RCC 7860 (cell line): Measurements from ENCODE around the gene KLB.
"Not testable (repeated sequence)": the region's sequence is repeated elsewhere in the genome, so short reads cannot be mapped to it uniquely, and the experiment has no call there.

Experiments used
- DNase-seq: peaks from one replicate; pipeline ENCODE4 v3.0.0-alpha.2; 2015; ENCODE audit warnings: low spot score
- FAIRE-seq: peaks from 2 replicates; lab custom pipeline; 2012; peaks lifted over from hg19 to GRCh38; lab: Jason Lieb, UNC

KLB gene

DNA sequence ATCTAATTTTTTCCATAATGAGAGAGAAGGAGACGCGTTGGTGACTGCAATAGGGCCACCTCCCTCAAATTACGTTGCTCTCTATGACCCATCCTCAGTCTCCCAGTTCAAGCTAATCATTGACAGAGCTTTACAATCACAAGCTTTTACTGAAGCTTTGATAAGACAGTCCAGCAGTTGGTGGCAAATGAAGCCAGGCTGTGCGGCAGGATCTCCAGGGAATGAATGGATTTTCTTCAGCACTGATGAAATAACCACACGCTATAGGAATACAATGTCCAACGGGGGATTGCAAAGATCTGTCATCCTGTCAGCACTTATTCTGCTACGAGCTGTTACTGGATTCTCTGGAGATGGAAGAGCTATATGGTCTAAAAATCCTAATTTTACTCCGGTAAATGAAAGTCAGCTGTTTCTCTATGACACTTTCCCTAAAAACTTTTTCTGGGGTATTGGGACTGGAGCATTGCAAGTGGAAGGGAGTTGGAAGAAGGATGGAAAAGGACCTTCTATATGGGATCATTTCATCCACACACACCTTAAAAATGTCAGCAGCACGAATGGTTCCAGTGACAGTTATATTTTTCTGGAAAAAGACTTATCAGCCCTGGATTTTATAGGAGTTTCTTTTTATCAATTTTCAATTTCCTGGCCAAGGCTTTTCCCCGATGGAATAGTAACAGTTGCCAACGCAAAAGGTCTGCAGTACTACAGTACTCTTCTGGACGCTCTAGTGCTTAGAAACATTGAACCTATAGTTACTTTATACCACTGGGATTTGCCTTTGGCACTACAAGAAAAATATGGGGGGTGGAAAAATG, at the start of gene KLB:
Gene KLB (plus strand): TSS at position 168 of the 821 bp plus-strand sequence. CDS start 20 bp downstream, at position 188.
- FAIRE-seq (no peak), DNase-seq (peak; percentile 29)

DNA sequence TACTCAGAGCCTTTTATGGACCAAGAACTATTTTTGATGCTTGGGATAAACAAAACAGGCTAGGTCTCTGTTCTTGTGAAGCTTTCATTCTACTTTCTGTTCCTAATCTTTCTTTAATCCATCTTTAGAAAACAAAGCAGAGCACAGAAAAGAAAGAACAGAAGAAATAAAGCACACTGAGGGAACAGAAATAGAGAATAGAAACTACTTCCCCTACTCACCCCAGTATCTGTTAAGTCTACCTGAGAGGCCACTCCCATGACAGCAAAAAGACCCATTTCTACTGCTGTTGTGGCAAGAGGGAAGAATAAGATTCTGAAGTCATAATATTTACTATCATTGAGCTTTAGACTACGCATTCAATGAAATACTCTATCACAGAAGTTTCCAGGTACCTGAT, 49.7 kb upstream of the KLB start:
- DNase-seq: no peak
- no peak for FAIRE-seq

DNA sequence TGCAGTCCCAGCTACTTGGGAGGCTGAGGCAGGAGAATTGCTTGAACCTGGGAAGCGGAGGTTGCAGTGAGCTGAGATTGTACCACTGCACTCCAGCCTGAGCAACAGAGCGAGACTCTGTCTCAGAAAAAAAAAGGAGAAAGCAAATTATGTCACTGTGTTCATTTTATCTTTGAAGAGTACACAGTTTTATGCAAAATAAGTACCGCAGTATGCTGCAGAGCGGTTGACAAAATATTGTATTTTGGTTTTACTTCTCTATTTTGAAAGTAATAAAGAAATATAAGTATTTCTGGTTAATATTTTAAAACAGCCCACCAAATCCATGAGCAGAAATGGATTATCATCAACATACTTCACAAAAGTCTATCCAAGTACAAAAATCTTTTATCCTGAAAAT, 46.1 kb upstream of the KLB start:
- not testable (repeated sequence) for DNase-seq, FAIRE-seq

DNA sequence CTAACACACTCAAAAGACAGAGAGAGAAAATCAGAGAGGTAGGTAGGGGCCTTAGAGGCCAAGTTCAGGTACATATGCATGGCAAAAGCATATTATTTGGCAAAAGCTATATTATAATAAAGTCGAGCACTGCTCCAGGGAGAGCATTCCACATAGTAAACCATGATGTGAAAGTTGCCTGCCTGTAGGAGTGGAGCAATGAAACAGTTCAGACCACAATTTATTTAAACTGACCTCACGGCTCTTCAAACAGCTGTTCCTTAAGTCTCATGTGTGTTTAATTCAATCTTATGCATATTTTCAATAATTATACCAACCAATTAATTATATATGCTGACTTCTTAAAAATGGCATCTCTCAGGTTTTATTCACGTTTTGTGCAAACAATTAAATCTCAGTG, 43.9 kb upstream of the KLB start:
- FAIRE-seq: no peak

DNA sequence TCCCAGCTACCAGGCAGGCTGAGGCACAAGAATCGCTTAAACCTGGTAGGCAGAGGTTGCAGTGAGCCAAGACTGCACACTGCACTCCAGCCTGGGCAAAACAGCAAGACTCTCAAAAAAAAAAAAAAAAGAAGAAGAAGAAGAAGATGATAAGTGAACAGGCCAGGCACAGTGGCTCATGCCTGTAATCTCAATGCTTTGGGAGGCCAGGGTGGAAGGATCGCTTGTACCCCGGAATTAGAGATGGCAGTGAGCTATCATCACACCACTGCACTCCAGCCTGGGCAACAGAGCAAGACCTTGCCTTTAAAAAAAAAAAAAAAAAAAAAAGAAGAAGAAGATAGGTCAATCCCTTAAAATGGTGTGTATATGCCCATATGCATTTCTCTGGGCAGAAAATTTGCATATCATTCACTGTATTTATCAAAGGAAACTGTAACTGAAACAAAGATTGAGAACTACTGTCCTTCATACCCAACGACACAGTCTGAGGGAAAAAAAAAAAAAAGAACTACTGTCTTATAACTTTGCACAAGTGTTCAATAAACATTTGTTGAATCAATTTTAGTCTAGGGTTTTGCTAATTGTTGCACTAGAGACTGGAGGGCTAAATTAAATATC, 42.8 kb upstream of the KLB start:
- no peak for FAIRE-seq
- no peak for DNase-seq

More for the DNA sequence above, 43.9 kb upstream of the KLB start:
- no peak for DNase-seq

DNA sequence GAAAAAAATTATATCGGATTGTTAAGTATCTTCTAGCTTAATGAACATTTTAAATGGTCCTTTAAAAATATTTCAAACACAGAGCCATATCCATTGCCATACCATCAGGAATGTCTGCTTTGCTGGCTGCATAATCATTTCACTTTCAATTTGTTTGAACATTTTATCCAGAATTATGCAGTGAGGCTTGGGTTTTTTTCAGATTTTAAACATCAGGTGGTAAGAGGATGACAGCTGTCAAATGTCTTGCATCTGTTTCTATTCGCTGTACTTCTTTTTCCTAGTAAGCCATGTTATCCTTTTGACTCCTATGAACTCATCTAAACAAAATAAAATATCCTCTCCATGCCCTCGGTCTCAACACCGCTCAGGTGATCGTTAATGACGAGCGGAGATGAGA, 41.4 kb upstream of the KLB start:
- no peak for FAIRE-seq

DNA sequence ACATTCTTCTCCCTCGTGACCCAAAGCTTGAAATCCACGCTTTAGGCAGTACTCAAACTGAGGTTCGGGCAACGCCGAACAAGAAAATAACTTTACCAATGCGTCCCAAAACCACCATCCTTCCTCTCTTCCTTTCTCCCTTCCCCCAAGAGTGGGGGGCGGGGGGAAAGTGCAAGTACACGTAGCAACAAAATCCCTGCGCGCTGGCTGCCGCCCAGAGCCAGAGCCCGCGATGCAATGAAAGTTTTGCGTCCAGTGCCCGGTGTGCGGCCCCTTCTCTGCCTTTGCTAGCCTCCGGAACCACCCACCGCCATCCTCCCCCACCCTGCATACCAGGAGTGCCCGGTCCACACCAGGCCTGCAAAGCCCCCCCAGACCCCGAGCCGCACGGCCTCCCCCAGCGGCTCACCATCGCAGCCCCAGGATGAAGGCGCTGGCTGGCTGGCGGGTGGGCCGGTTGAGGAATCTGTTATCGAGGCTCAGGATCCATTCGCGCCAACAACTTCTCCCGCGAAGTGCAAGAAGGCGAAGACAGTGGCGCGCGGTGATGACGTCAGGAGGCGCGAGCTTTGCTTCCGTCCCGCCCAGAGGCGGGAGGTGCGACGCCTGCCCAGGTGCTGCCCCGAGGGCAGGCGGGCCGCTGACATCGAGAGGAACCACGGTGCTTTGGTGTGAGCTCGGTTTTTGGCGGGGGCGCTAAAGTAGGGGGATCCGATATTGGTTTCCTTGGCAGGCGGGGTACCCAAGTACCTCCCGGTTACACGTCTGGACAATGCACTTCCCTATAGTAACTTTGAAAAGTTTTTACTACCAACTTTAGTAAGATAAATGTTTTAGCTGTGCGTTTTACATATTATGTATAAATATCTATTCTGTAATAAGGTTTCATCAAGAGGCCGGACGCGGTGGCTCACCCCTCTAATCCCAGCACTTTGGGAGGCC, 40.6 kb upstream of the KLB start, which contains the start of gene RFC1:
Gene RFC1 (minus strand): TSS at position 533 of the 942 bp plus-strand sequence. CDS start 121 bp downstream, at position 412.
- FAIRE-seq (no peak), DNase-seq (peak; percentile 70)

More for the DNA sequence above, 41.4 kb upstream of the KLB start:
- DNase-seq: no peak

DNA sequence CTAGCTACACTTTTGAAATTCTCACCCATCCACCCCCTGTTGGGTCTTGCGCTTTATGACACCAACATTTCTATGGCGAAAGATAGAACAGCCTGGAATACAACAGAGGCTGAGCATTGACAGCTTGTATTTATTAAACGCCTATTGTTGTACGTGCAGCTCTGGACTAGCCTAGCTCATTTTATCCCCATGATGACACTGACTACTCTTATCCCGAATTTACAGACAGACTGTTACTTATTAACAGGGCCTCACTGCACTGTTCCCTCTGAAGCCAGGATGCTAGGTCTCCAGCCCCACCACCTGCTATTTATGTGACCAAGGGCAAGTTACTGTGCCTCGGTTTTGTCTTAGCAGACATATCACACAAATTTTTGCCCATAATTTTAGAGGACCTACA, 39.6 kb upstream of the KLB start:
- no peak for FAIRE-seq
- no peak for DNase-seq

DNA sequence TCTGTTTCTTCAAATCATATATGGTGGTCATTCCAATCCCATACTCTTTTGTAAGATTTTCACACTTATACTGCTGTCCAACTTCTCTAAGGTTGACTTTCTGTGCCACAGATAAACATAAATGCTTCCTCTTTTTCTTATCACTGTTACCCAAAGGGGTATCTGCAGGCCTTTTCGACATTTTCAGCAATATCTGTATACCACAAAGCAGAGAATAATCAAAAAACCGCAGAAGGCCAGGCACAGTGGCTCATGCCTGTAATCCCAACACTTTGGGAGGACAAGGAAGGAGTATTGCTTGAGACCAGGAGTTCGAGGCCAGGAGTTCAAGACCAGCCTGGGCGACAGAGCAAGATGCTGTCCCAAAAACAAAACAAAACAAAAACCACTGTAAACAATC, 37.4 kb upstream of the KLB start:
- FAIRE-seq (no peak), DNase-seq (no peak)

DNA sequence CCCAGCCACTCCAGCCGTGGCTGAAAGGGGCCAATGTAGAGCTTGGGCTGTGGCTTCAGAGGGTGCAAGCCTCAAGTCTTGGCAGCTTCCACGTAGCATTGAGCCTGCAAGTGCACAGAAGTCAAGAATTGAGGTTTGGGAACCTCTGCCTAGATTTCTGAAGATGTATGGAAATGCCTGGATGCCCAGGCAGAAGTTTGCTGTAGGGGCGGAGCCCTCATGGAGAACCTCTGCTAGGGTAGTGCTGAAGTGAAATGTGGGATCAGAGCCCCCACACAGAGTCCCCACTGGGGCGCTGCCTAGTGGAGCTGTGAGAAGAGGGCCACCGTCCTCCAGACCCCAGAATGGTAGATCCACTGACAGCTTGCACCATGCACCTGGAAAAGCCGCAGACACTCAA, 35.5 kb upstream of the KLB start:
- not testable (repeated sequence) for DNase-seq, FAIRE-seq

DNA sequence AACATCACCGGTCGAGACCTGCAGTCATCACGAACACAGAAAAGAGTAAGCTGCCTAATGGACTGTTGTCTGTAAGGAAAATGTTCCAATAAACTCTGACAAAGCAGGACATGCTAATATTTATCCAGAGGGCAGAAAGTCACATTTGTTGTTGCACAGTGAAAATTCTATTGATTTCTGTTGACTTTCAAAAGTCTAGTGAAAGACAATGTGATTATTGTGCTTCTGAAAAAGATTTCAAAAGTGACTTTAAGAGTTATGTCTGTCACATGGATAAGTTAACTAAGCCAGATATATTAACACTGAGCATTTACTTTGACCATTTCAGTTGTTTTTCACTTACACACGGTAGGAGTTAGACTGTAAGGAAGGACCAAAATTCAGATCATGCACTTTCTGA, 31.3 kb upstream of the KLB start:
- no peak for FAIRE-seq
- no peak for DNase-seq

DNA sequence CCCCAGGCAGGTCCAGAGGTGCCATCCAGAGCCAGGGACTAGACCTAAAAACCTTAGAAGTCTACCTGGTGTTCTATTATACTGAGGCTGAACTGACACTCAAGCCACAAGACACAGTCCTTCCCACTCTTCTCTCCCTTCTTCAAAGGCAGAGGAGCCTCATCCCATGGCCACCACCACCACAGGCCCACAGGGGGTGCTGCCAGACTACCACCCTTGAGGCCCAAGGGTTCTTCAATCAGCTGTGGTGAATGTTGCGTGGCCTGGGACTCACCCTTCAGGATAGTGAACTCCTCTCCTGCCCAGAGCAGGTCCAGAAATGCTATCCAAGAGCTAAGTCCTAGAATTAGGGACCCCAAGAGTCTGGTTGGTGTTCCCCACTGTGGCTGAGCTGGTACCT, 23.0 kb upstream of the KLB start:
- FAIRE-seq (no peak), DNase-seq (no peak)

DNA sequence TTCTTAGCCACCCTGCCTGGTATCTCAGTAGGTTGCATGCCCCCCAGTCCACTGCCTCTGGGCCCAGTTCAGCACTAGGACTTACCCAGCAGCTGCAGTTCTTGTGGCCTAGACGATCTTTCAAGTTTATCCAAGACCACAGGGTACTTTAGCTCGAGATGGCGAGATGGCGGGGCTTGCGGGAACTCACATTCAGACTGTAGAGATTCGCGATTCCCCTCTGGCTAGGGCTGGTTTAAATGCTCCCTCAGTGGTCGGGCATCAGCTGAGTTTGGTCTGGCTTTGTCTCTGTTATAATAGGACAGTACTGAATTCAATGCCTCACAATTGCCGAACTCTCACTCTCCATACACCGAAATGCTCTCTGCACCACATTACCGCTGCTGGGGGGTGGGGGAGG, 22.2 kb upstream of the KLB start:
- FAIRE-seq: no peak

DNA sequence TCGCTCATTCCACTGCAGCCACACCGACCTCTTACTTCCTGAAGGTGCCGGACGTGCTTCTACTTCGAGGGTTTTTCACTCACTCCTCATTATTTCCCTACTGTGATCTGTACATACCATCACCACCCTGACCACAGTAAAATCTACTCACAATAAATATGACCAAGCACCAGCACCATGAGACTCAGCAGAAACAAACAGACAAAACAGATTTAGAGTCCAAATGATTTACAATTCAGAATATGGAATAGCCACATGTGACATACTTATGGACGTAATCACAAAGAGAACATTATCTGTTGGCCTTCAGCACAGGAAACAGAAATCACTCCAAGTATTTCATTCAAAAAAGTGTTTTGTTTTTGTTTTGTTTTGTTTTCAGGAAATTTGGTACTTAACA, 16.1 kb upstream of the KLB start:
- FAIRE-seq (no peak), DNase-seq (no peak)

More for the DNA sequence above, 22.2 kb upstream of the KLB start:
- no peak for DNase-seq

DNA sequence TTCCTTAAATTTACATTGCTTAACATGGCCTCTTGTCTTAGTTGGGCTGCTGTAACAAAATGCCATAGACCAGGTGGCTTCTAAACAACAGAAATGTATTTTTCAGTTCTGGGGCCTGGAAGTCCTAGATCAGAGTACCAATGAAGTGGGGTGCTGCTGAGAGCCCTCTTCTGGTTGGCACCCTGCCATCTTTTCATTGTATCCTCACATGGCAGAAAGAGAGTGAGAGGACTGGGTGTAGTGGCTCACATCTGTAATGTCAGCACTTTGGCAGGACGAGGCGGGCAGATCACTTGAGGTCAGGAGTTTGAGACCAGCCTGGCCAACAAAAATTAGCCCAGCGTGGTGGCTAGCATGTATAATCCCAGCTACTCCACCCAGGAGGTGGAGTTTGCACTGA, 12.0 kb upstream of the KLB start:
- no peak for FAIRE-seq
- DNase-seq: no peak

DNA sequence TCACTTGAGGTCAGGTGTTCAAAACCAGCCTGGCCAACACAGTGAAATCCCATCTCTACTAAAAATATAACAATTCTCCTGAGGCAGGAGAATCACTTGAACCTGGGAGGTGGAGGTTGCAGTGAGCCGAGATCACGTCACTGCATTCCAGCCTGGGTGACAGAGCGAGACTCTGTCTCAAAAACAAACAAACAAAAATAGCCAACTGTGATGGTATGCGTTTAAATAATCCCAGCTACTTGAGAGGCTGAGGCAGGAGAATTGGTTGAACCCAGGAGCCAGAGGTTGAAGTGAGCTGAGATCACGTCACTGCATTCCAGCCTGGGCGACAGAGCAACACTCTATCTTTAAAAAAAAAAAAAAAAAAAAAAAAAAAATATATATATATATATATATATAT, 5.1 kb upstream of the KLB start:
- DNase-seq, FAIRE-seq: not testable (repeated sequence)

DNA sequence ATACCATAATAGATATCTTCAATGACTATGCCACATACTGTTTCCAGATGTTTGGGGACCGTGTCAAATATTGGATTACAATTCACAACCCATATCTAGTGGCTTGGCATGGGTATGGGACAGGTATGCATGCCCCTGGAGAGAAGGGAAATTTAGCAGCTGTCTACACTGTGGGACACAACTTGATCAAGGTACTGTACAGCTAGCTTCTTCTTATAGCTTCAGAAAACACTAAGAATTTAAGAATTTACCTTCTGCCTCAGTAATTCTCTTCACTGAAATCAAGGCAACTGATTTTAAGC, 805 bp downstream of the KLB start:
- no peak for FAIRE-seq
- no peak for DNase-seq

DNA sequence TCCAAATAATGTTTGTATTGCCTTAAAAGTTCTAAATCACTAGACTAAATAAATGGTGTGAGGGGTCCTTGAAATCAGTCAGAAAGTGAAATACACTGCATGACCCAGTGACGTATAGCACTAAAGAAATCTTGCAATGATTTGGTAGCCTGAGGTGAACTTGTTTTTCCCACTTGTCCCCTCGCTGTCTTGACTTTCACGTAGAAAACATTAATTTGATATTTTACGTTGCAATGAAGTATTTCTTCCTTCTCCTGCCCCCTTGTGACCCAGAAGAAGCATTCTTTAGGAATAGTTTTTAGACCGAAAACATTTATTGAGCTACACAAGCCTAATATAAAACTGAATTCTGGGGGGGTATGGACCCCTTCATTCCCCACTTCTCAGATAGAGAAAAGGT, 3.7 kb downstream of the KLB start:
- no peak for FAIRE-seq
- DNase-seq: no peak

DNA sequence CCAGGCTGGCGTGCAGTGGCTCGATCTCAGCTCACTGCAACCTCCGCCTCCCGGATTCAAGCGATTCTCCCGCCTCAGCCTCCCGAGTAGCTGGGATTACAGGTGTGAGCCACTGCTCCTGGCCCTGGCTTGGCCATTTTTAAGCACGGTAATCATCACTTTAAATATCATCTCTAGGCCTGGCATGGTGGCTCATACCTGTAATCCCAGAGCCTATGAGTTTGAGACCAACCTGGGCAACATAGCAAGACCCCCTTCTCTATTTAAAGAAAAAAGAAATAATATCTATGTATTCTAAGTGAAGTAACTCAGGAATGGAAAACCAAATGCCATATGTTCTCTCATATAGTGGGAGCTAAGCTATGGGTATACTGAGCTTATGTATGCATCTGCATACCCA, 4.8 kb downstream of the KLB start:
- not testable (repeated sequence) for FAIRE-seq, DNase-seq

DNA sequence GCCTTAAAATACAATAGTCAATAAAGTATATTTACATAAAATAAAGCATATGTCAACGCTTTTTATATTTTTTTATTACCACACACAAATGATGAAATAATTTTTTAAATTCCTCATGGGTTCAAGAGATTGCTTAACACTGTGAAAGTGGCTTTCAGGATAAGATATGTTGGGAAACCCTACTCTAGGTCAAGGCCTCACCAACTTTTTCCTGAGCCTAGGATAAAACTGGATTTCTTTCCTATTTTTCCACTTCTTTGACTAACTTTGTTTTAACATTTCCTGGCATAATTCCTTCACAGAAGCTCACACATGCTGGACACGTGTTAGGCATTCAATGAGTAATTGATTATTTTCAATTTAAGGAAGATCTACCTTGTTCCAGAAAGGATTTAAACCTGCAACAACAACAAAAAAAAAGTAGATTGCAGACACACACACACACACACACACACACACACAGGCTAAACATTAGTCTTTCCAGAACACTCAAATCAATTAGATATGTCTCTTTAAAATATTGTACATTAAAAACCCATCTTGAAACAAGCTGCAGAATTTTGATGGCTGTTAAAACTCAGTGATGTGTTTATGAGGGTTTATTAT, 9.1 kb downstream of the KLB start:
- no peak for FAIRE-seq
- no peak for DNase-seq

DNA sequence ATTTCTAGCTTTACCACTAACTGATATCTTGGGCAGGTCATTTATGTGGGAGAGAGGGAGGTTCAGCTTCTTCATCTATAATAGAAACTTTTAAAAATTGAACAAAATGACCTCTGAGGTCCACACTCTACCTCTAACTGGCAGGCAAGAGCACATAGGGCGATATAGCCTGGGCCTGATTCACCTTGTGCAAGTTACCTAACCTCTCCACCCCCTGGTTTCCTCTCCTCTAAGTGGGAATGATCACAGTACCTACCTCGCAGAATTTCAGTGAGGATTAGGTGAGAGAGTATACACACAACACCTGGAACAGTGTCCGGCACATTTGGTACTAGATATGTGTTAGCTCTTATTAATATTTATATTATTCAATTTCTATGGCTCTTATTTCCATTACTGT, 15.5 kb downstream of the KLB start:
- no peak for FAIRE-seq

More for the DNA sequence above, 15.5 kb downstream of the KLB start:
- DNase-seq: no peak
